Prostate gland (tissue), 2 donors: Measurements from ENCODE around the gene PGGHG. TPM values are rescaled to one million over a fixed set of nuclear protein-coding genes. Genes with fewer than 3 reads are reported as not detected.

ENCODE experiments used
- DNase-seq: peaks from one replicate; pipeline ENCODE4 v3.0.0-alpha.2; 2019; ENCODE audit warnings: low spot score
- H3K27ac ChIP-seq, 2 donors: fragments of 200-600 bp; sonication (generic); 2 replicates each; pipeline ENCODE4 v1.5.1; 2017 to 2019
- H3K27me3 ChIP-seq: fragments of 200-600 bp; sonication (generic); replicated peaks from 2 replicates; pipeline ENCODE4 v1.5.1; 2019; ENCODE audit not compliant: insufficient read depth
- H3K36me3 ChIP-seq, 2 donors: fragments of 200-600 bp; sonication (generic); 1 replicate in 1 of 2; 2 replicates in 1 of 2; pipeline versions ENCODE4 v1.5.1 to v1.8.1; 2017 to 2019
- H3K4me1 ChIP-seq: fragments of 200-600 bp; sonication (generic); replicated peaks from 2 replicates; pipeline ENCODE4 v1.5.1; 2019
- H3K4me3 ChIP-seq, 2 donors: fragments of 200-600 bp; sonication (generic); 2 replicates each; pipeline ENCODE4 v1.5.1; 2017 to 2019
- H3K9me3 ChIP-seq: fragments of 200-600 bp; sonication (generic); 2 replicates; pipeline ENCODE4 v1.5.1; 2017
- POLR2A ChIP-seq: fragments of 450-650 bp; IDR thresholded peaks from one replicate; pipeline ENCODE4 v1.6.1; 2016; ENCODE audit warnings: antibody characterized with exemption, mild to moderate bottlenecking
- POLR2AphosphoS5 ChIP-seq: sonication (generic); formaldehyde crosslinking; IDR thresholded peaks from one replicate; pipeline ENCODE4 v1.6.1; 2017; ENCODE audit warnings: antibody characterized with exemption
- WGBS: methylation state at CpG from one replicate; pipeline ENCODE4 v1.1.5; 2018; 5-methylcytosine and 5-hydroxymethylcytosine counted together
- intact Hi-C: fragments of 100-400 bp; cut with DNase I; formaldehyde crosslinking; loops from one replicate; pipeline ENCODE4 v1.14.2; 2022
- total RNA-seq, 2 donors: library from RNA; depleted of rRNA; stranded (reverse); fragments of >200 nt; gene quantifications; one replicate each; pipeline ENCODE4 v1.1.0, GENCODE V29; 2016
- TF ChIP-seq, protein P1 (sequence below), 4 experiments: fragments of 200-600 bp in 2 of 4; fragments of 450-650 bp in 2 of 4; sonication (generic) in 2 of 4; IDR thresholded peaks; 1 replicate in 3 of 4; 2 replicates in 1 of 4; pipeline ENCODE4 v1.5.1; 2016 to 2019; ENCODE audit warnings: antibody characterized with exemption in 4 of 4, mild to moderate bottlenecking in 2 of 4, moderate library complexity in 2 of 4

Gene PGGHG
- total RNA-seq, 2 donors from 2014 or later = 18.4 to 63.1 TPM

DNA sequence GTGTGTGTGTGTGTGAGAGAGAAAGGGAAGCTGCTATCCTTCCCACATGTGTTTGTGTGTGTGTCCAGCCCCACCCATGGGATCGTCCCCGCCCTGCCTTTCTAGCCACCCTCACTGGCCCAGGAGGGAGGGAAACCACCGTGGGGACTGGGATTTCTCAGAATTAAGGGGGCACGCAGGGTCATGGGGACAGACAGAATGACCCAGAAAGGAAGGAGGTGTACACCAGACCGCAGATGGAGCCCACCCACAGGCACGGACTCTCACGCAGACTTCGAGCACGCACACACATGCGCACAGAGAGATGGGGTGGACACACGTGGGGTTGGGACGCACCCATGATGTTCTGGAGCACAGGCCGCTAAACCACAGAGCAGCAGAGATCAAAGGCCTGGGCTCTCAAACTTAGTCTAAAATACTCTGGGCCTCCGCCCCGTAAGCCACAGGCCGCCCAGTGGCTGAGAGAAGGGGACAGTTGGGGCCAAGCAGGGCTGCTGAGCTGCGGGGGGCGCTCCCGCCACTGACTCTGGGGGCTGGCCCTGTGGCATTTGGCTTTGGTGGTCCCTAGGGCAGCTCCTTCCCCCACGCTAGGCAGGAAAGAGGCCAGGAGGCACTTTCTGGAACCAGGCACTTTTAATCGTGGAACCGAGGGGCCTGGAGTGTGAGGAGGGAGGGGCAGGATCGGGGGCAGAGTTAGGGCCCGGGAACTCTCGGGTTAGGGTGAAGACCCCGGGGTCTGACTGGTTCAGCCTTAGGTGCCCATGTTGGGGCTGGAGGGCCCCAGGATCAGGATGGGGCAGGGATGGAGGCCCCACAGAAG lies 8.9 kb downstream of the PGGHG start:
- H3K4me1 ChIP-seq = no peaks in the 10 kb centered on the region
- intact Hi-C loops = no loop called here
- no peak for DNase-seq
- H3K27me3 ChIP-seq = peaks cover 12% of the 10 kb centered on the region
- no peak overlapping the region for H3K27ac ChIP-seq
- no peaks in the 10 kb centered on the region for H3K9me3 ChIP-seq
- no peaks in the 10 kb centered on the region for H3K36me3 ChIP-seq
- WGBS = 52% methylated on average over 26 of the region's 26 CpGs
- no peak overlapping the region for H3K4me3 ChIP-seq
- TF ChIP-seq POLR2A = no peak
- TF ChIP-seq, protein P1, sequence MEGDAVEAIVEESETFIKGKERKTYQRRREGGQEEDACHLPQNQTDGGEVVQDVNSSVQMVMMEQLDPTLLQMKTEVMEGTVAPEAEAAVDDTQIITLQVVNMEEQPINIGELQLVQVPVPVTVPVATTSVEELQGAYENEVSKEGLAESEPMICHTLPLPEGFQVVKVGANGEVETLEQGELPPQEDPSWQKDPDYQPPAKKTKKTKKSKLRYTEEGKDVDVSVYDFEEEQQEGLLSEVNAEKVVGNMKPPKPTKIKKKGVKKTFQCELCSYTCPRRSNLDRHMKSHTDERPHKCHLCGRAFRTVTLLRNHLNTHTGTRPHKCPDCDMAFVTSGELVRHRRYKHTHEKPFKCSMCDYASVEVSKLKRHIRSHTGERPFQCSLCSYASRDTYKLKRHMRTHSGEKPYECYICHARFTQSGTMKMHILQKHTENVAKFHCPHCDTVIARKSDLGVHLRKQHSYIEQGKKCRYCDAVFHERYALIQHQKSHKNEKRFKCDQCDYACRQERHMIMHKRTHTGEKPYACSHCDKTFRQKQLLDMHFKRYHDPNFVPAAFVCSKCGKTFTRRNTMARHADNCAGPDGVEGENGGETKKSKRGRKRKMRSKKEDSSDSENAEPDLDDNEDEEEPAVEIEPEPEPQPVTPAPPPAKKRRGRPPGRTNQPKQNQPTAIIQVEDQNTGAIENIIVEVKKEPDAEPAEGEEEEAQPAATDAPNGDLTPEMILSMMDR (IDR thresholded peaks at IDR 0.05) = no peak

DNA sequence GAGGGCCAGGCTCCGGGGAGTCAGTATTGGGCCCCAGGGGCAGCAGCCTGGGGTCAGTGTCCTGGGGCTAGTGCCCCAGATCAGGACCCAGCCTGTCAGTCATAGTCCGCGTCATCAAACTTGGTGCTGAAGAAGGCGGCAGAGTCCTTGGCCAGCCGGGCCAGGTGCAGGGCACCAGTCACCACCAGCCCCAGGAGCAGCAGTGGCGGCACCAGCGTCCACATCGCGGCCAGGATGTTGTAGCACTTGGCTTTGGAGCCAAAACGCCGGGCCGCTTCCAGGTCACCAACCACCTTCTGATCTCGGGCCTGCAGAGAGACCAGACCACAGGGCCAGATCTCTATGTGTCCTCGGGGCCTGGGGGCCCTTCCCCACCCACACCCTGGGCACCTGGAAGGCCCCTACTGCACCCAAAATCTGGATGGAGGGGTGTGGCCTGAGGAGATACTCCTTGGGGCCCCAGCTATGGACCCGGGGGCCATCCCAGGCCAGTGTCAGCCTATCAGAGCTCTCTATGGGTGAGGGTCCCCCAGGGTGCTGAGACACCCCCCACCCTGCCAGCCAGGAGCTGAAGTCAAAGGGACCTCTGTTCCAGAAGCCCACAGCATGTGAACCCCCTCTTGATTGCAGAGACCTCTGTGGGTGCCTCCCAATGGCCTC lies 9.6 kb downstream of the PGGHG start:
- Histone ChIP-seq H3K4me1 (no peaks in the 10 kb centered on the region), H3K27me3 (peaks cover 12% of the 10 kb centered on the region), H3K4me3 (no peak overlapping the region), H3K27ac (no peak overlapping the region), H3K36me3 (no peaks in the 10 kb centered on the region), H3K9me3 (no peaks in the 10 kb centered on the region)
- WGBS = 71% methylated on average over 12 of the region's 15 CpGs
- TF ChIP-seq POLR2AphosphoS5 (no peak), POLR2A (no peak)
- TF ChIP-seq, protein P1 (IDR thresholded peaks at IDR 0.05) = no peak
- intact Hi-C loops = no loop called here
- no peak for DNase-seq

DNA sequence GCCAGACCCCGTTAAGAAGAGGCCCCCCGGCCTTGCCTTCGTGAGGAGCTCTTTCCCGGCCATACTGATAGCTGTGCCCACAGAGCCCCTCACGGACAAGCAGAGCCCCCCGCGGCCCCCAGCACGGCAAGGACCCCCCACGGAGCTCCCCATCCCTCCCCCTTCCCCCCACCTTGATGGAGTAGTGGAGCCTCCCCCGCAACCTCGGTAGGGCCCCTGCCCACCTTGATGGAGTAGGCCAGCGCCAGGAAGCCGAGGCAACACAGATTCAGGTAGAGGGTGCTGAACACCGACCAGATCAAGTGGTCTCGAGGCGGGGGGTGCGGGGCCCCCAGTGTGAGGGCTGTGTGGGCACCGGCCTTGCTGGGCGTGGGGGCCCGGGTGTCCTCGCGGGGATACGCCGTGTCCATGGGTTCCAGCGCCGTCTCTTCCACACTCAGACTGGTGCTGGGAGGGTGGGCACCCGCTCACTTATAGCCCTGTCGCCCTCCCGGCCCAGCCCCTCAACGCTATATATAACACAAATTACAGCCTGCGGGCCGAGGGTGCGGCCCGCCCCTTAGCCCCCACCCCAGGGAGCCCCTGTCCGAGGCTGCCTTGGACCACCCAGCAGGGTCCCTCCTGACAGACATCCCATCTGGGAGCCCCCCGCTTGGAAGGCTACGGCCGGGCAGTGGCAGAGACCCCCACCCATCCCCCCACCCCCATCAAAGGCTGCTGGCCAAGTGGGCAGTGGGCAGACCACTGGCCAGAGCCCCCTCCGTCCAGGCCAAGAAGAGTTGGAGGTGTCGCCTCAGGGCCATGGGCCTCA lies 10.4 kb downstream of the PGGHG start, which contains the start of gene IFITM5:
IFITM5 (minus strand) TSS at position 446 of the 811 bp plus-strand sequence; CDS start at position 410, 36 bp downstream.
- WGBS = 62% methylated on average over 36 of the region's 40 CpGs
- Histone ChIP-seq H3K27me3 (peaks cover 12% of the 10 kb centered on the region), H3K27ac (no peak within 1 kb of the TSS), H3K9me3 (no peaks in the 10 kb centered on the region), H3K36me3 (no peaks in the 10 kb centered on the region), H3K4me1 (no peaks in the 10 kb centered on the region), H3K4me3 (no peak within 1 kb of the TSS)
- TF ChIP-seq, protein P1 (IDR thresholded peaks at IDR 0.05) = no peak
- TF ChIP-seq POLR2A (no peak), POLR2AphosphoS5 (no peak)
- intact Hi-C loops = no loop called here
- DNase-seq = no peak

DNA sequence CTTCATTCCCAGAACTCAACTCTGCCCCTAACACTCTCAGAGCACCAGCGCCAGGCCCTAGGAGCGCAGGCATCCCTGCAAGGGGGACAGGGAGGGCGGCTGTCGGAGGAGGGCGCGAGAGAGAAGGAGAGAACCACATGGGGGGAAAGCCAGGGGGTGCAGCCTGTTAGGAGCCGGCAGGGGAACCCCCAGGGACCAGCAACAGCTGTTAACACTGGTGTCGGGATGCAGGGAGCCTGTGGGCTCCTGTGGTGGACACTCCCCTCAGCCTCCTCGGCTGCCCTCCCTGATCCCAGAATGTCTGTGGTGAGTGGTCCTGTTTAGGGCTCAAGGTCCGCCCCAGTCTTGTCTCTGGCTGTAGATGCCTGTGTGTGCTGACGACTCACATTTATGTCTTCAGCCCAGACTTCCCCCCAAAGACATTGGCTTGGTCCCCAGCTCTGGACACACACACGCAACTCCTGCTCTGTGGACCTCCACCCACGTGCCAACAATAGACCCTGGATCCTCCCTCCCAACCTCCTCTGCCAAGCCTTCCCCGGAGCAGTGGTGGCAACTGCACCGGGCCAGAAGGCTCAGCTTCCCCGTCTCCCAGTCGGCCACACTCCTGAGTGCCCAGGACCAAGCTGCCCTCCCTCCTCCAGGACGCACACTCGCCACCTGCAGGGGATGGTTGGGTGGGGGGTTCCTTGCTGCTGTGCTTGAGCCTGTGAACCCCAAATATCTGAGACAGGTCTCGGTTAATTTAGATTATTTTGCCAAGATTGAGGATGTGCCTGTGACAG lies 11.2 kb downstream of the PGGHG start:
- H3K4me1 ChIP-seq = no peaks in the 10 kb centered on the region
- no peaks in the 10 kb centered on the region for H3K36me3 ChIP-seq
- intact Hi-C loops = no loop called here
- DNase-seq = no peak
- no peak overlapping the region for H3K4me3 ChIP-seq
- 19% methylated on average over 20 of the region's 20 CpGs for WGBS
- TF ChIP-seq, protein P1 (IDR thresholded peaks at IDR 0.05) = no peak
- H3K9me3 ChIP-seq = no peaks in the 10 kb centered on the region
- H3K27ac ChIP-seq = no peak overlapping the region
- H3K27me3 ChIP-seq = peaks cover 12% of the 10 kb centered on the region
